Astrocyte (in vitro differentiated cells and primary cell): ENCODE data around the gene ETV6.

ENCODE experiments used
- EZH2 ChIP-seq: IDR thresholded peaks from 2 replicates; pipeline ENCODE4 v1.6.1; 2012; ENCODE audit warnings: mild to moderate bottlenecking, low read length, inconsistent platforms; ENCODE audit not compliant: insufficient read depth
- TF ChIP-seq, protein P1 (sequence below): IDR thresholded peaks from 2 replicates; pipeline ENCODE4 v1.5.1; 2011; ENCODE audit warnings: low read depth, mild to moderate bottlenecking, inconsistent platforms, low read length, moderate library complexity; ENCODE audit not compliant: insufficient read depth

DNA sequence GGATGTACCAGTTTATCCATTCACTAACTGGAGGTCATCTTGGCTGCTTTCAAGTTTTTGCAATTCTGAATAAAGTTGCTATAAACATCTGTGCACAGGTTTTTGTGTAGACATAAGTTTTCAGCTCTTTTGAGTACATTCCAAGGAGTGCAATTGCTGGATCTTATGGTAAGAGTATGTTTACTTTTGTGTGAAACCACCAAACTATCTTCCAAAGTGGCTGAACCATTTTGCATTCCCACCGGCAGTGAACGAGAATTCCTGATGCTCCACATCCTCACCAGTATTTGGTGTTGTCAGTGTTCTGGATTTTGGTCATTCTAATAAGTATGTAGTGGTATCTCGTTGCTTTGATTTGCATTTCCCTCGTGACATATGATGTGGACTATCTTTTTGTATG, 270.8 kb downstream of the ETV6 start:
- no peak for TF ChIP-seq EZH2
- TF ChIP-seq, protein P1, sequence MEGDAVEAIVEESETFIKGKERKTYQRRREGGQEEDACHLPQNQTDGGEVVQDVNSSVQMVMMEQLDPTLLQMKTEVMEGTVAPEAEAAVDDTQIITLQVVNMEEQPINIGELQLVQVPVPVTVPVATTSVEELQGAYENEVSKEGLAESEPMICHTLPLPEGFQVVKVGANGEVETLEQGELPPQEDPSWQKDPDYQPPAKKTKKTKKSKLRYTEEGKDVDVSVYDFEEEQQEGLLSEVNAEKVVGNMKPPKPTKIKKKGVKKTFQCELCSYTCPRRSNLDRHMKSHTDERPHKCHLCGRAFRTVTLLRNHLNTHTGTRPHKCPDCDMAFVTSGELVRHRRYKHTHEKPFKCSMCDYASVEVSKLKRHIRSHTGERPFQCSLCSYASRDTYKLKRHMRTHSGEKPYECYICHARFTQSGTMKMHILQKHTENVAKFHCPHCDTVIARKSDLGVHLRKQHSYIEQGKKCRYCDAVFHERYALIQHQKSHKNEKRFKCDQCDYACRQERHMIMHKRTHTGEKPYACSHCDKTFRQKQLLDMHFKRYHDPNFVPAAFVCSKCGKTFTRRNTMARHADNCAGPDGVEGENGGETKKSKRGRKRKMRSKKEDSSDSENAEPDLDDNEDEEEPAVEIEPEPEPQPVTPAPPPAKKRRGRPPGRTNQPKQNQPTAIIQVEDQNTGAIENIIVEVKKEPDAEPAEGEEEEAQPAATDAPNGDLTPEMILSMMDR, result no peak
